Measurements from ENCODE around the gene SKI. TPM values are rescaled to one million over a fixed set of nuclear protein-coding genes. Genes with fewer than 3 reads are reported as not detected.
A peak's percentile ranks its signal among the peaks of the same experiment; 100 is the strongest.

Gene SKI
- total RNA-seq, 1 experiment from 2014 or later: 28.3 TPM

DNA sequence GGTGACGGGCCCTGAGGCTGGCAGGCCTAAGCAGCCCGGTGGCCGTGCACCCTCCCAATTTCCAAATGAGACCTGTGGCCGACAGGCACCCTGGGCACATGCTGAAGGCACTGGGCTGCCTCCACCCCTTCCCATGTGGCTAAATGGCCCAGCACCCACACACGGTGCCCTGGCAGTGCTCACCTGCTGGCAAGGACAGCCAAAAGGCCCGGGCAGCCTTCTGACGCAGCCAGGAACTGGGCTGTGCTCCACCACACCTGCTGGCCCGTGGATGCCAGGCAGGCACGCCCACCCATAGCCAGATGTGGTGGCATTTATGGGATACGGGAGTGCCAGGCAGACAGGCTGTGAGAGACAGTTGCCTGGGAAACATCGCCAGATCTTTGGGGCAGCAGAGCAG, 29.5 kb upstream of the SKI start:
- DNase-seq: peak; percentile 62
- ATAC-seq: peak; percentile 4; the same call in 1 of the 2 replicates
- no TSS peak for BruUV-seq (replicated peaks)
- Histone ChIP-seq H3K4me3 (ENCODE audit: low read length) (peak overlapping the region; percentile 75; the same call in 1 of the 2 replicates), H3K36me3 (ENCODE audit: low read depth, low read length) (no peaks in the 10 kb centered on the region), H3K9ac (ENCODE audit: low read length) (peak overlapping the region; percentile 59), H3F3A (ENCODE audit: low read length, unreplicated experiment) (no peaks in the 10 kb centered on the region), H2AFZ (ENCODE audit: low read length) (peak overlapping the region; percentile 88; the same call in 1 of the 2 replicates), H4K20me1 (ENCODE audit: low read length) (no peaks in the 10 kb centered on the region), H3K27me3 (ENCODE audit: low read length) (no peaks in the 10 kb centered on the region), H3K4me2 (ENCODE audit: low read length) (peak overlapping the region; percentile 89), H3K79me2 (ENCODE audit: low read length) (peaks cover 18% of the 10 kb centered on the region), H3K4me1 (ENCODE audit: insufficient read depth, low read length) (peaks cover 32% of the 10 kb centered on the region), H3K9me2 (replicated peaks; ENCODE audit: low read length) (no peaks in the 10 kb centered on the region), H3K9me3 (ENCODE audit: low read length) (no peaks in the 10 kb centered on the region), H3K27ac (ENCODE audit: low read length) (peak overlapping the region; percentile 67)
- intact Hi-C loops (cut with micrococcal nuclease): loop anchor here (5.0 kb wide), 1 partner anchor 34 kb away; no protein-coding TSS in a partner anchor
- ChIA-PET CTCF (interaction anchor here (0.6 to 1.4 kb wide), 7 partner anchors 24 to 193 kb away, joined by 3 to 27 read pairs (median 4); partner anchors contain the start of genes MORN1 and RER1), POLR2A (ENCODE audit: unreplicated experiment) (interaction anchor here (0.5 to 1.2 kb wide), 8 partner anchors 9 to 328 kb away, joined by 3 to 34 read pairs (median 6); partner anchors contain the start of genes MORN1, PANK4, RER1 and SKI)
- TF ChIP-seq, protein P1, sequence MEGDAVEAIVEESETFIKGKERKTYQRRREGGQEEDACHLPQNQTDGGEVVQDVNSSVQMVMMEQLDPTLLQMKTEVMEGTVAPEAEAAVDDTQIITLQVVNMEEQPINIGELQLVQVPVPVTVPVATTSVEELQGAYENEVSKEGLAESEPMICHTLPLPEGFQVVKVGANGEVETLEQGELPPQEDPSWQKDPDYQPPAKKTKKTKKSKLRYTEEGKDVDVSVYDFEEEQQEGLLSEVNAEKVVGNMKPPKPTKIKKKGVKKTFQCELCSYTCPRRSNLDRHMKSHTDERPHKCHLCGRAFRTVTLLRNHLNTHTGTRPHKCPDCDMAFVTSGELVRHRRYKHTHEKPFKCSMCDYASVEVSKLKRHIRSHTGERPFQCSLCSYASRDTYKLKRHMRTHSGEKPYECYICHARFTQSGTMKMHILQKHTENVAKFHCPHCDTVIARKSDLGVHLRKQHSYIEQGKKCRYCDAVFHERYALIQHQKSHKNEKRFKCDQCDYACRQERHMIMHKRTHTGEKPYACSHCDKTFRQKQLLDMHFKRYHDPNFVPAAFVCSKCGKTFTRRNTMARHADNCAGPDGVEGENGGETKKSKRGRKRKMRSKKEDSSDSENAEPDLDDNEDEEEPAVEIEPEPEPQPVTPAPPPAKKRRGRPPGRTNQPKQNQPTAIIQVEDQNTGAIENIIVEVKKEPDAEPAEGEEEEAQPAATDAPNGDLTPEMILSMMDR (conservative IDR thresholded peaks at IDR 0.05; ENCODE audit: low read depth, low read length): no peak
- TF ChIP-seq EZH2 (IDR thresholded peaks at IDR 0.05; ENCODE audit: low read length, unreplicated experiment) (no peak), EZH2phosphoT487 (IDR thresholded peaks at IDR 0.05; ENCODE audit: borderline replicate concordance, low read length) (no peak)

DNA sequence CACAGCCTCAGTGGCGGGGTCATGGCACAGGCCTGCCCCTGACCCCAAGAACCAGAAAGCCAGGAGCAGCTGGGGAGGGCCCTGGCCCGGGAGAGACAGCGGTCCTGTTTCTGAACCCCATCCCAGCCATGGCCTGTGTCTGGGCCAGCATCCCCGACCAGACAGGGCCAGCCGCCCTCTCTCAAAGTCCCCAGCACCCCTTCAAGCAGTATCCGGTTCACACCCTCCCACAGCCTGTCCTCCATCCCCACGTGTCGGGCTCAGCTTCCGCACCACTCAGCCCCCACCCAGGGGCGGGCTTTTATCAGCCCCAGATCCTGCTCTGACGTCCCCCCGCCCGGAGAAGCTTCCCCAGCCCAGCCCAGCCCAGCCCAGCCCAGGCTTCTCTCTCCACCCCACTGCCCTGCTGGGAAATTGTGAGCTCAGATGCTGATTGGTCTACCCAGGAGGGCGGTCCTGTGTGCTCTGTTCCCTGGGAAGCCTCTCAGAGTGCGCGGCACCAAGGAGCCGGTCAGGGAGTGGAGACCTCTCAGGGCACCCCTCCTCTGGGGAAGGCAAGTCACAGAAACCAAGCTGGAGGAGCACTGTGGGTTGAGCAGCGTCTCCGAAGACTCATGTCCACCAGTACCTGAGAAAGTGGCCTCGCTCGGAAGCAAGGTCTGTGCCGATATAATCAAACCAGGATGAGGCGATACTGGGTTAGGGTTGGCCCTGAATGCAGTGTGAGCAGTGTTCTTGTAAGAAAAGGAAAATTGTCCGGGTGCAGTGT, 28.9 kb upstream of the SKI start:
- peak; percentile 85 for ATAC-seq
- no peaks in the 10 kb centered on the region for H3F3A ChIP-seq (ENCODE audit: low read length, unreplicated experiment)
- H3K27me3 ChIP-seq (ENCODE audit: low read length): no peaks in the 10 kb centered on the region
- BruUV-seq (replicated peaks): no TSS peak
- peak overlapping the region; percentile 67 for H3K9ac ChIP-seq (ENCODE audit: low read length)
- peak overlapping the region; percentile 89 for H3K4me2 ChIP-seq (ENCODE audit: low read length)
- ChIA-PET POLR2A (ENCODE audit: unreplicated experiment) (interaction anchor here (0.5 to 1.2 kb wide), 14 partner anchors 9 to 387 kb away, joined by 3 to 34 read pairs (median 6); partner anchors contain the start of genes MORN1, PANK4, RER1 and SKI), CTCF (interaction anchor here (0.6 to 1.4 kb wide), 7 partner anchors 9 to 192 kb away, joined by 3 to 27 read pairs (median 5); partner anchors contain the start of genes MORN1 and RER1)
- intact Hi-C loops (cut with micrococcal nuclease): loop anchor here (1.0 to 5.0 kb wide), 2 partner anchors 33 to 136 kb away; no protein-coding TSS in a partner anchor
- H3K9me3 ChIP-seq (ENCODE audit: low read length): no peaks in the 10 kb centered on the region
- peaks cover 28% of the 10 kb centered on the region for H3K4me1 ChIP-seq (ENCODE audit: insufficient read depth, low read length)
- no peaks in the 10 kb centered on the region for H3K36me3 ChIP-seq (ENCODE audit: low read depth, low read length)
- H3K9me2 ChIP-seq (replicated peaks; ENCODE audit: low read length): no peaks in the 10 kb centered on the region
- TF ChIP-seq, protein P1 (conservative IDR thresholded peaks at IDR 0.05; ENCODE audit: low read depth, low read length): 0 out of 2 replicates have a peak, but pooled peaks have one; percentile 25
- TF ChIP-seq EZH2phosphoT487 (IDR thresholded peaks at IDR 0.05; ENCODE audit: borderline replicate concordance, low read length): no peak
- no peak for TF ChIP-seq EZH2 (IDR thresholded peaks at IDR 0.05; ENCODE audit: low read length, unreplicated experiment)
- H3K27ac ChIP-seq (ENCODE audit: low read length): peak overlapping the region; percentile 67
- peak overlapping the region; percentile 75 for H3K4me3 ChIP-seq (ENCODE audit: low read length)
- no peaks in the 10 kb centered on the region for H4K20me1 ChIP-seq (ENCODE audit: low read length)
- peak; percentile 96 for DNase-seq
- H3K79me2 ChIP-seq (ENCODE audit: low read length): peaks cover 13% of the 10 kb centered on the region
- H2AFZ ChIP-seq (ENCODE audit: low read length): peak overlapping the region; percentile 88
